8988T (cell line): ENCODE data around the gene VMP1.
A peak's percentile ranks its signal among the peaks of the same experiment; 100 is the strongest.

Experiments
- DNase-seq: peaks from one replicate; pipeline ENCODE4 v3.0.0; 2011

The VMP1 gene

GRCh38 chr17:59707149-59707970 is at the start of gene VMP1, which contains the start of gene PTRH2:
Gene VMP1 (plus strand): TSS chr17:59707654. CDS start chr17:59731447, 23,793 bp downstream.
Gene PTRH2 (minus strand): TSS chr17:59707430. CDS start chr17:59697978, 9,452 bp downstream.
- DNase-seq = peak; percentile 70

DNA sequence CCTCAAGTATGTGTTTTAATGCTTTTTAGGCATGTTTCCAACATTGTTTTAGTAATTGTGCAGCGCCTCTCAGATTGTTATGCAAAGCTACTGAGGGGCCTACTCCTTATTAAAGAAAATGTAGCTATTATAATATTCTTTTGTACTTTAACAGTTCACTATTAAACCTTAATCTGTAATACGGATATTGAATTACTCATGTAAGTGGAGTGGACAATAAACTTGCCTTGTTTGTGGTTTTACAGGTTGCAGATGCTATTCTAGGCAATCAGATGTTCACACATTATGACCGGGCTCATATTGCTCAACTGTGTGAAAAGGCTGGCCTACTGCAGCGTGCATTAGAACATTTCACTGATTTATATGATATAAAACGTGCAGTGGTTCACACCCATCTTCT is 41.2 kb upstream of the VMP1 start:
- DNase-seq = no peak

GRCh38 chr17:59668816-59669215 is 38.6 kb upstream of the VMP1 start:
- DNase-seq = no peak

DNA sequence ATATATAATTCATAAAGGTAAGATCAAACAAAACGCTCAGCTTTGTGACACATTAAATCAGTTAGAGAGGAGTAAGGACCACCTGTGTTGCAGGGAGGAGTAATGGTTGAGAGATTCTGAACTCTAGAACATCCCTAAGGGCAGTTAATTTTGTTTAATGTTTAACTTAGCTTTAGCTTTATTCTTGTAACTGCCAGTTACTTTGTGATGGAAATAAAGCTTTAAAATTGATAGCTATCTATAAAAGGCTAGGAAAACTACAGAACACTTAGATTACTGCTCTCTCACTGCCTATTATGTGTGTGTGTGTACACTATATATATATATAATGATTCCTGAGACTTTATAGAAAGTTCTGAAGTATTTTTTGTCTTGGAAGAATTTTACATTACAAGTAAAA is 38.0 kb upstream of the VMP1 start:
- DNase-seq = no peak

- no peak for DNase-seq
These were observed 37.5 kb upstream of the VMP1 start for GRCh38 chr17:59669944-59670343.

DNA sequence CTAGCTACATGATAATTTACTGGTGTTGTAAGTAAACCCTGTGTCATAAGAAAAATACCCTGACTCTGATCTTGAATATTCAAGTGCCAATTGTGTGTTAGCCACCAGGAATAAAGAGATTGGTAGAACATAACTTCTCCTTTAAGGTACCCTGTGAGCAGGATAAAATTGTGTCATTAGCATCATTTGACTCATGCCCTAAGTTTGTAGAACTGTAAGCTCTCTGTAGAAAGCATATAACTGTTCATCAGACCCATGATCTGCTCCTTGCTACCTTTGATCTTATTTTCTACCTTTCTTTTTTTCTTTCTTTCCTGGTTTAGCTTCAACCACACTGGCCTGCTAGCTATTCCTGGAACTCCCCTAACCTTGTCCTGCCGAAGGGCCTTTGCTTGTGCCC is 36.1 kb upstream of the VMP1 start:
- DNase-seq = no peak

DNA sequence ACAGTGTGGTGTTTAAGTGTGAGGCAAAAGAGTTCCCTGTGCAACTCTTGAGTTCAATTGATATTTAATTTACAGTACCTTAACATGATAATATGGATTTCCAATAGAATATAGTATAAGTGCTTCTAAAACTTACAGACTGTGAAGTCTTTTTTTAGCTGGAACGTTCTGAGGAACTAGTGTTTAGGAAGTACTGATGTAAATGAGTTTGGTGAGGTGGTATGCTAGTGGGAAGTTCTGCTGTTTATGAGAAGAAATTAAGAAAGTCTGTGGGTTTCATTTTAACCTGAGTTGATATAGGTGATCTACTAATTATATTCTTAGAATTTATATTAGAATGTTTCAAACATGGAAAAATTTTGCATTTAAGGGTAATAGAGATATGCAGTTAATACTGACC is 32.2 kb upstream of the VMP1 start:
- DNase-seq = no peak

- DNase-seq = no peak
These were observed 30.7 kb upstream of the VMP1 start for GRCh38 chr17:59676716-59677115.

GRCh38 chr17:59678918-59679317 is 28.5 kb upstream of the VMP1 start:
- DNase-seq = no peak

DNA sequence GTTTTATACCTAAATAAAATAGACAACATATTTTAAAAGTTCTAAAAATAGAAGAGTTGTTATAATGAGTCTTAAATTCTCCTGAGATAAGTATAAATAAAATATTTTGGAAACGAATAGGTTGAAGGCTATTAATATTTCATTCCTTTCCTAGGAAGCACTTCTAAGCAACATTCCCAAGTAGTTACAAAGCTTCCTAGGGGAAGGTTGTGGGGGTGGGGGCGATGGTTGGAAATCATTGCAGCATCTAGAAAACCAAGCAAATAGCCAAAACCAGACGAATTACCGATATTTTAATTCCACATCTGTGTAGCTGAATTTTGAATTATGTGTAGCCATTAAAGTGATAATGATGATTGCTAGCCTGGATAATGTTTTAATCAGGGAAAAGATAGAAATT is 27.1 kb upstream of the VMP1 start:
- DNase-seq = no peak

DNA sequence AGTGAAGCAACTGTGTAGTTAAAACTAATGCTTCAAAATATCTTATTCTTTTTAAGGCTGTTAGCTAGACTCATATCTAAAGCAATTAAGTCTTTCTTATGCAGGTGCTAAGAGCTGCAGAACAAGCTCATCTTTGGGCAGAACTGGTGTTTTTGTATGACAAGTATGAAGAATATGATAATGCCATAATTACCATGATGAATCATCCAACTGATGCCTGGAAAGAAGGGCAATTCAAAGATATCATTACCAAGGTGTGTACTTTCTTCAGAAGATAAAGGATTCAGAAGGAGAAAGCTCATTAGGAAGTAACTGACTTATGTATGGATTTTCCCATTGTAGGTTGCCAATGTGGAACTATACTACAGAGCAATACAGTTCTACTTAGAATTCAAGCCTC is 24.2 kb upstream of the VMP1 start:
- DNase-seq = no peak

DNA sequence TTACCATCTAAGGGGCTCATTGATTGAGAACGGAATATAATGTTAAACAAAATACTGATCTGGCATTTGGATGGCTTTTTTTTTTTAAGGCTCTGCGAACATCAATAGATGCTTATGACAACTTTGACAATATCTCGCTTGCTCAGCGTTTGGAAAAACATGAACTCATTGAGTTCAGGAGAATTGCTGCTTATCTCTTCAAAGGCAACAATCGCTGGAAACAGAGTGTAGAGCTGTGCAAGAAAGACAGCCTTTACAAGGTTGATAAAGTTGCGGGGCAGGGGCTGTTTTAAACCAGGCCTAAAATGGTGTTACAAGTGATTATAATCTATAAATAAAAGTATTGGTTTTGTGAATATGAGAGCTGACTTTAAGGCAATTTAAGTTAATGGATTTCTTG is 22.5 kb upstream of the VMP1 start:
- no peak for DNase-seq

GRCh38 chr17:59688008-59688407 is 19.4 kb upstream of the VMP1 start:
- DNase-seq = no peak

GRCh38 chr17:59688496-59688895 is 19.0 kb upstream of the VMP1 start:
- DNase-seq = no peak

DNA sequence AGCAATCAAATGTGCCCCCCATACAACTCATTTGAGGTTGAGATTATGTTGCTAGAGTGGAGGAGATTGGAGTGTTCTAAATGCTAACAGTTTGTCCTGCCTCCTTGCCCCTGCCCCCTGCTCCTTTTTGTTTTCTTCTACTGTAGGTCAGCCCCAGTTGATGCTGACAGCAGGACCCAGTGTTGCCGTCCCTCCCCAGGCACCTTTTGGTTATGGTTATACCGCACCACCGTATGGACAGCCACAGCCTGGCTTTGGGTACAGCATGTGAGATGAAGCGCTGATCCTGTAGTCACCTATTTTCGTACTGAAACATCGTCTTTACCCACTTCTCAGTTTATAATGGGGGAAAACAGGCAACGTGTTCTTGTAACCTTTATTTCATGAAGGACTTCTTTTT is 13.9 kb upstream of the VMP1 start:
- DNase-seq = no peak

- DNase-seq = no peak
These were observed 13.1 kb upstream of the VMP1 start for GRCh38 chr17:59694344-59694743.

GRCh38 chr17:59695945-59696681 is 11.3 kb upstream of the VMP1 start:
- DNase-seq = no peak

GRCh38 chr17:59696682-59697277 is 10.7 kb upstream of the VMP1 start:
- DNase-seq = no peak

DNA sequence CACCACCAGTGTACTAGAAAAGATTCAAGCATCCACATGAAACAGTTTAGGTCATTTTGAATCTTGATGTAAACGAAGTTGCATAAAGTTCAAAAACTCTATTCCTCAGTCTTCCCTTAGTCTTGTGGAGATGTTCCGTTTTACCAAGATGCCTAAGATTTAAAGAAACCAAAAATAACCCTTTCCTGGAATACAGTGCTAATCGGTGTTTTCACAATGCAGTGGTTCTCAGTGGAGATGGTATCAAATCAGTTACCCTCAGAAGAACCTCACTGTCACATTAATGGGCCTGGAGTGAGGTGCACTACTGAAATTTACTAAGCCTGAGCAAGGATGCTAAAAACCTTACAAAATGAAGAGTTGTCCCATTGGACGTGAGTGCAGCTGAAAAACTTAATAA is 9.3 kb upstream of the VMP1 start:
- DNase-seq = no peak

DNA sequence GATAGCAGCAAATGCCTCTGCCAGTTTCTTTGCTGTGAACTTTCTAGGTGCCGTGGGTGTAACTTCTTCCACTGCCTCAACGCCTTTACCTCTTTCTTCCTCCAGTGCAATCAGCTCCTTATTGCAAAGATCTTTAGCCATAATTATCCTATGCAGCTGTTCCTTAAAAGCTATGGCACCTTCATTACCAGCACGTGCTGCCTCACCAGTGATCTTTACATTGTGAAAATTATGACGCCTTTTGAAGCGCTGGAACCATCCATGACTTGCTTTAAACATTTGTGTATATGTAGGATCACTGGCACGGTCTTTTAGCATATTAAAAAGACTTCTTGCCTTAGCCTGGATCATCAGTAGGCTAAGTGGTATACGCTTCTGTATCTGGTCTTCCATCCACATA is 8.2 kb upstream of the VMP1 start:
- no peak for DNase-seq

- DNase-seq = no peak
These were observed 7.7 kb upstream of the VMP1 start for GRCh38 chr17:59699786-59700185.

DNA sequence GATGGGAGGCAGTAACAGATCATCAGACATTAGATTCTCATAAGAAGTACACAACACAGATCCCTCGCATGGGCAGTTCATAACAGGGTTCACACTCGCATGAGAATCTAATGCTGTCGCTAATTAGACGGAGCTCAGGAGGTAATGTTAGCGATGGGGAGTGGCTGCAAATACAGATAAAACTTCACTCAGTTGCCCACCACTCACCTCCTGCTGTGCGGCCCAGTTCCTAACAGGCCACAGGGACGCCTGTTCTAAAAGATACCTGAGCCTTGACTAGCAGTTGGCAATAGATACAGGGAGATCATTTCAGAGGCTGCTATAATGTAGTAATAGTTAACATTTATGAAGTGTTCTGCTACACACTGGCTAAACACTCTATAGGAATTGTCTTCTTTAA is 5.2 kb upstream of the VMP1 start:
- DNase-seq = no peak

DNA sequence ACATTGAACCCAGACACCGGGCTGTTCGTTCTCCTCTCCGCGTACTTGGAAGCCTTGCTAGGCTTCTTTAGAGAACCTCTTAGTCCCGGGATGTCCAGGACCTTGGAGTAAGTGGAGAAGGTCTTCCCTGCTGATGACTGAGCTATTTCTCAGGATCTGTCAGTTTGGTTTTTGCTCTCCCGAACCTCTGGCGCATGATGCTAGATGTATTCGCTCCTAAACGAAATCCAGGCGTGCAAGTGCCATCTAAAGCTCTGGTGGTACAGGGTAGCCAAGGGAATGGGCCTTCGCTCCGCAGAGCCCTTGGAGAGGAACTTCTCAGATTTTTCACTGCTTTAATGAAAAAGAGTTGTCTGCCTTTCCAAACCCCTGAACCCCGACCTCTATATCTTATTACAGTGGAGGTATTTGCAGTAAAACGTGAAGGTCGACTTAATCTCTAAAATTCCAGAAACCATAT is 547 bp downstream of the VMP1 start:
- no peak for DNase-seq

DNA sequence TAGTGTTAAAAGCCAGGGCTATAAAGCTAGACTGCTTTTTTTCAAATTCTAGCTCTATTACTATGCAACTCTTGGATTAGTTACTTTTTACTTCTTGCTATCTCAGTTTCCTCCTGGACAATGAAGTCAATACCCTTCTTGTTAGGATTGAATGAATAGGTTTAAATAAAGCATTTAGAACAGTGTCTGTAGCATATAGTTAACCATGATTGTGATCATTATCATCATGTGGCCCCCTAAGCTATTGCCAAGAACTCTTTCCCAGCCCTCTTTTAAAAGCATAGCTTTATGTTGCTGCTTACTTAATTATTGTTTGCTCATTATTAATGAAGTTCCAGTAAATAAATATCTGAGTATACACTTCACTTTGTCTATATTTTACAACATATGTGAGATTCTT is 4.5 kb downstream of the VMP1 start:
- no peak for DNase-seq
